HCT116 (cell line): ENCODE results near the gene WDR64. TPM values are rescaled to one million over a fixed set of nuclear protein-coding genes. Genes with fewer than 3 reads are reported as not detected.

Experiments used
- ATAC-seq: fragments of 200-7000 bp; cut with Tn5 transposase; 2 replicates; pipeline ENCODE4 v1.9.1; 2020; ENCODE audit warnings: mild to moderate bottlenecking, moderate library complexity
- BruUV-seq: library from RNA; stranded (reverse); fragments of 400-500 nt; replicated peaks from 2 replicates; lab custom pipeline; 2021; lab: Mats Ljungman, UMichigan
- CTCF ChIA-PET: fragments of 300-600 bp; sonication (Branson Sonifier 250); formaldehyde crosslinking; loops from one replicate; lab custom pipeline; 2021; ENCODE audit warnings: antibody characterized with exemption; lab: Charles Lee
- POLR2A ChIA-PET: fragments of 300-600, 350-600 bp; sonication (Branson Sonifier 250); formaldehyde crosslinking; loops from one replicate; lab custom pipeline; 2021; ENCODE audit warnings: antibody characterized with exemption; lab: Charles Lee
- RAD21 ChIA-PET, 2 experiments: fragments of 300-600 bp; sonication (Branson Sonifier 250); formaldehyde crosslinking; loops; one replicate each; lab custom pipeline; 2023; ENCODE audit warnings: low total read pairs in 2 of 2; ENCODE audit not compliant: uncharacterized antibody in 2 of 2, unreplicated experiment in 2 of 2, low non-redundant PET in 1 of 2; lab: Charles Lee
- DNase-seq: peaks from one replicate; pipeline ENCODE4 v3.0.0-alpha.2; 2010; ENCODE audit warnings: low read depth, low spot score
- H2AFZ ChIP-seq: fragments of 200-600 bp; shearing (Covaris generic), sonication (generic); 2 replicates; pipeline ENCODE4 v1.6.1; 2017; ENCODE audit warnings: low read depth, mixed run types, mixed read lengths, antibody characterized with exemption, low read length; ENCODE audit not compliant: poor library complexity, severe bottlenecking
- H3K27ac ChIP-seq: 2 replicates; pipeline ENCODE4 v1.5.1; 2012; ENCODE audit warnings: low read depth, low read length
- H3K27me3 ChIP-seq: fragments of 200-600 bp; sonication (generic); 2 replicates; pipeline ENCODE4 v1.6.1; 2016; ENCODE audit warnings: mixed run types, low read length, mixed read lengths; ENCODE audit not compliant: insufficient read depth
- H3K36me3 ChIP-seq, 2 experiments: fragments of 200-500 bp in 1 of 2; fragments of 200-600 bp in 1 of 2; sonication (Bioruptor generic) in 1 of 2; sonication (generic) in 1 of 2; 2 replicates each; pipeline versions ENCODE4 v1.5.1 to v1.6.1; 2014 to 2016; ENCODE audit warnings: low read length in 2 of 2, inconsistent platforms in 1 of 2, mixed read lengths in 1 of 2, mixed run types in 1 of 2; ENCODE audit not compliant: insufficient read depth in 2 of 2, control insufficient read depth in 1 of 2
- H3K4me1 ChIP-seq, 2 experiments: fragments of 200-600 bp in 1 of 2; sonication (generic) in 1 of 2; 2 replicates each; pipeline versions ENCODE4 v1.5.1 to v1.6.1; 2012 to 2017; ENCODE audit warnings: low read length in 2 of 2, inconsistent platforms in 1 of 2, mild to moderate bottlenecking in 1 of 2, mixed read lengths in 1 of 2, mixed run types in 1 of 2, moderate library complexity in 1 of 2; ENCODE audit not compliant: insufficient read depth in 2 of 2, control insufficient read depth in 1 of 2
- H3K4me2 ChIP-seq: fragments of 200-600 bp; sonication (generic); 2 replicates; pipeline ENCODE4 v1.6.1; 2017; ENCODE audit warnings: mixed run types, low read length, mixed read lengths
- H3K4me3 ChIP-seq, 2 experiments: fragments of 200-600 bp in 1 of 2; sonication (generic) in 1 of 2; replicated peaks in 1 of 2; 2 replicates each; pipeline ENCODE4 v1.5.1; 2011 to 2016; ENCODE audit warnings: low read length in 2 of 2, control low read depth in 1 of 2, low read depth in 1 of 2, mild to moderate bottlenecking in 1 of 2, mixed read lengths in 1 of 2, mixed run types in 1 of 2
- H3K79me2 ChIP-seq: fragments of 200-600 bp; sonication (generic); 2 replicates; pipeline ENCODE4 v1.6.1; 2017; ENCODE audit warnings: mild to moderate bottlenecking, mixed run types, low read length, moderate library complexity, mixed read lengths; ENCODE audit not compliant: insufficient read depth
- H3K9ac ChIP-seq: fragments of 200-600 bp; sonication (generic); 2 replicates; pipeline ENCODE4 v1.6.1; 2016; ENCODE audit warnings: low read length, mixed read lengths
- H3K9me2 ChIP-seq: fragments of 200-600 bp; sonication (generic), shearing (Covaris generic); 2 replicates; pipeline ENCODE4 v1.6.1; 2017; ENCODE audit warnings: mixed run types, mild to moderate bottlenecking, moderate library complexity; ENCODE audit not compliant: insufficient read depth
- H3K9me3 ChIP-seq, 2 experiments: fragments of 200-500 bp in 1 of 2; fragments of 200-600 bp in 1 of 2; sonication (Bioruptor generic) in 1 of 2; sonication (generic) in 1 of 2; 2 replicates each; pipeline ENCODE4 v1.6.1; 2014 to 2017; ENCODE audit warnings: low read length in 2 of 2, mixed read lengths in 2 of 2, inconsistent platforms in 1 of 2, low read depth in 1 of 2, mild to moderate bottlenecking in 1 of 2, mixed run types in 1 of 2, moderate library complexity in 1 of 2; ENCODE audit not compliant: control insufficient read depth in 1 of 2, insufficient read depth in 1 of 2
- H4K20me1 ChIP-seq: fragments of 200-600 bp; sonication (generic), shearing (Covaris generic); 2 replicates; pipeline ENCODE4 v1.6.1; 2017; ENCODE audit warnings: mixed run types, mild to moderate bottlenecking, moderate library complexity; ENCODE audit not compliant: insufficient read depth
- EGR1 ChIP-seq: IDR thresholded peaks from 2 replicates; pipeline ENCODE4 v1.6.1; 2012; ENCODE audit warnings: low read depth
- ELF1 ChIP-seq: IDR thresholded peaks from 2 replicates; pipeline ENCODE4 v1.6.1; 2012; ENCODE audit warnings: low read depth, borderline replicate concordance
- EZH2 ChIP-seq: fragments of 200-600 bp; sonication (generic); IDR thresholded peaks from 2 replicates; pipeline ENCODE4 v1.6.1; 2017; ENCODE audit warnings: antibody characterized with exemption, mixed run types
- EZH2phosphoT487 ChIP-seq: fragments of 200-600 bp; IDR thresholded peaks from 2 replicates; pipeline ENCODE4 v1.6.1; 2018; ENCODE audit warnings: antibody characterized with exemption, borderline replicate concordance
- POLR2A ChIP-seq: IDR thresholded peaks from 2 replicates; pipeline ENCODE4 v1.7.0; 2011; ENCODE audit warnings: borderline replicate concordance; ENCODE audit not compliant: insufficient read depth, insufficient read length; ENCODE audit errors: extremely low read depth
- POLR2AphosphoS5 ChIP-seq: IDR thresholded peaks from 2 replicates; pipeline ENCODE4 v1.6.1; 2011; ENCODE audit warnings: mild to moderate bottlenecking, low read depth, low read length, moderate library complexity
- SIN3A ChIP-seq: IDR thresholded peaks from 2 replicates; pipeline ENCODE4 v1.6.1; 2012; ENCODE audit warnings: low read depth
- SP1 ChIP-seq: IDR thresholded peaks from 2 replicates; pipeline ENCODE4 v1.6.1; 2012; ENCODE audit warnings: low read depth
- TCF7L2 ChIP-seq: IDR thresholded peaks from 2 replicates; pipeline ENCODE4 v1.7.0; 2011; ENCODE audit warnings: borderline replicate concordance, inconsistent platforms; ENCODE audit not compliant: insufficient read depth, insufficient read length; ENCODE audit errors: extremely low read depth
- ZFX ChIP-seq: fragments of 450-650 bp; IDR thresholded peaks from 2 replicates; pipeline ENCODE4 v1.6.1; 2017
- ZNF274 ChIP-seq: fragments of 200-500 bp; sonication (Bioruptor generic); IDR thresholded peaks from 2 replicates; pipeline ENCODE4 v1.6.1; 2014; ENCODE audit warnings: mild to moderate bottlenecking, low read depth, low read length, inconsistent platforms
- intact Hi-C: fragments of 100-400 bp; cut with micrococcal nuclease; formaldehyde crosslinking; loops from 2 replicates; pipeline ENCODE4 v1.10.0; 2022
- total RNA-seq: library from RNA; stranded (reverse); gene quantifications from one replicate; pipeline ENCODE4 v1.2.1, GENCODE V29; 2021; ENCODE audit not compliant: unreplicated experiment
- TF ChIP-seq, protein P1 (sequence below), 3 experiments: fragments of 200-600 bp in 1 of 3; sonication (generic) in 1 of 3; IDR thresholded peaks in 2 of 3; conservative IDR thresholded peaks in 1 of 3; 2 replicates each; pipeline ENCODE4 v1.5.1; 2012 to 2017; ENCODE audit warnings: low read depth in 2 of 3, low read length in 2 of 3, antibody characterized with exemption in 1 of 3, borderline replicate concordance in 1 of 3, control low read depth in 1 of 3, mild to moderate bottlenecking in 1 of 3, mixed read lengths in 1 of 3, mixed run types in 1 of 3, moderate library complexity in 1 of 3; ENCODE audit not compliant: insufficient read depth in 1 of 3
- TF ChIP-seq, protein P2 (sequence below): IDR thresholded peaks from 2 replicates; pipeline ENCODE4 v1.6.1; 2012

Gene WDR64
- total RNA-seq, 1 experiment from 2014 or later, result not detected

DNA sequence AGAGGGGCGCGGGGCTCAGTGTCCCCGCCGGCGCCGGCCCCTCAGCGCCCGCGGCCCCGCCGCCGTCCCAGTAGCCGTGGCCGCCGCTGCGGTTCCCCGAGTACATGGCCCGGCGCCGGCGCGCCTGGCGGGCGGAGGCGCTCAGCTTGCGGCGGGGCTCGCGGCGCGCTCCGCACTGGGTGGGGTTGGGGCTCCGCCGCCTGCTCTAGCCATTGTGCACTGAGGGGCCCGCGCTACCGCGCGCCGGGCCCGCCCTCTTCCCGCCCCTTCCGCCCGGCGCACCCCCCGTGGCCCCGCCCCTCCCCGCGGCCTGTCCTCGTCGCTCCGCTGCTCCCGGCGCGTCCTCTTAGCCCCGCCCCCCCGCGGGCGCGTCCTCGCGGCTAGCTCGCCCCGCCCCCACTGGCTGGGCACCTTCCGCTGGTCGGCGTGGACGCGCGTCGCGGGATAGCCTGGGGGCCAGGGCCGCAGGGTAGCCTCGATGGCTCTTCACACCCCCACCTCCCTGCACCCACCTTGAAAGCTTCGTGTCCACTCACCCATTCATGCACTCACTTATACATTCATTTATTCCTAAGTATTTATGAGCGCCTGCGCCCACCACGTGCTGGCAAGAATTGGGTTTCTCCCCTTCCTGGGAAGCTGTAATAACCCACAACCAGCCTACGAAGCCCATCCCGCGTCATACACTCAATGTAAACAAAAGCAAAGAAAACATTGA, 11.8 kb upstream of the WDR64 start, which contains the start of the genes CHML and OPN3 (continued):
- TF ChIP-seq ELF1 (no peak), ZNF274 (no peak), ZFX (0 out of 2 replicates have a peak, but pooled peaks have one; percentile 25), EZH2 (no peak), EZH2phosphoT487 (no peak)
- TF ChIP-seq, all 23 proteins: peak for 8

DNA sequence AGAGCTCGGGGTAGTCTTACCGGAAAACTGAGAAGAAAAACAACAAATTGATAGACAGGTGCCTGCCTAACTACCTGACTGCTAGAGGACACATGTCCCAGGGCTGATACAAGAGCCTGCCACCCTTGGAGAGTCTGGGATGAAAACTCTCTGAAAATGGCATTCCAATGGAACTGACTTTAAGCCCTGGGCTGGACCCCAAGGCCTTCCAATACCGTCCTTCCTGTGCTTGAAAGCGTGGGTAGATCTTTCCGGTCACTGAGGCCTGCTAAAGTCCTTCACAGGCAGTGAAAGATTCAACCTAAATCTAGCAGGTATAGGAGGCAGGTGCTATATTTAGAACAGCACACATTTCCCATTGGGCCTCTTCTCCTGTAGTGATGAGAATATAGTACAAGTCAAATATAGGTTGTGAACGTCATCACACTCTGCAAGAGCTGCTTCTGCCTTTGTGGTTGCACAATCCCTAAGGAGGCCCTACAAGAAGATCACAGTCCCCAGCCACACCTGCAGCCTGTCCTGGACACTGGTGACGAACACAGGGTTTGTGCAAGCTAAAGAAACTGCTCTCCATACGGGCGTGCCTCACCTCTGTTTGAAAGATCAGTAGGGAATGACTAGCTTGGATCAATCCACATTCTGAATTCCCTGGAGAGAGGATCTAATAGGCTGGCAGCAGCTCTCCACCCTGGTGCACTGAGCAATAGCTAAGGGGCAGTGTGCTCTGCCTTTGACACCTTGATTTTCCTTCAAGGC, 11.0 kb upstream of the WDR64 start:
- Histone ChIP-seq H2AFZ (peak overlapping the region; percentile 89), H3K9ac (no peak overlapping the region), H3K4me3 (peak overlapping the region in 1 of 2 experiments; percentile 75; a peak in 1 of 4 replicates), H3K4me2 (peak overlapping the region; percentile 52), H3K9me2 (no peaks in the 10 kb centered on the region), H3K4me1 (peaks cover 5 to 29% of the 10 kb centered on the region in 2 experiments; a peak in 3 of 4 replicates), H4K20me1 (no peaks in the 10 kb centered on the region), H3K36me3 (peaks cover 0 to 3% of the 10 kb centered on the region in 2 experiments; a peak in 1 of 4 replicates)
- no TSS peak for BruUV-seq
- RAD21 ChIA-PET, result interaction anchor here in 1 of 2 experiments (0.6 kb wide), 1 partner anchor 172 kb away, joined by 4 read pairs; no protein-coding TSS in a partner anchor
- POLR2A ChIA-PET, result interaction anchor here (0.6 to 1.2 kb wide), 7 partner anchors 11 to 883 kb away, joined by 4 to 6 read pairs (median 4); partner anchors contain the start of gene FH
- ATAC-seq (no peak), DNase-seq (no peak)
- CTCF ChIA-PET, result interaction anchor here (0.7 to 1.5 kb wide), 2 partner anchors 12 to 30 kb away, joined by 5 read pairs; no protein-coding TSS in a partner anchor
- intact Hi-C loops, result no loop called here
- TF ChIP-seq SP1, result no peak
- TF ChIP-seq POLR2A, result no peak
- no peak for TF ChIP-seq TCF7L2
- TF ChIP-seq, protein P1, sequence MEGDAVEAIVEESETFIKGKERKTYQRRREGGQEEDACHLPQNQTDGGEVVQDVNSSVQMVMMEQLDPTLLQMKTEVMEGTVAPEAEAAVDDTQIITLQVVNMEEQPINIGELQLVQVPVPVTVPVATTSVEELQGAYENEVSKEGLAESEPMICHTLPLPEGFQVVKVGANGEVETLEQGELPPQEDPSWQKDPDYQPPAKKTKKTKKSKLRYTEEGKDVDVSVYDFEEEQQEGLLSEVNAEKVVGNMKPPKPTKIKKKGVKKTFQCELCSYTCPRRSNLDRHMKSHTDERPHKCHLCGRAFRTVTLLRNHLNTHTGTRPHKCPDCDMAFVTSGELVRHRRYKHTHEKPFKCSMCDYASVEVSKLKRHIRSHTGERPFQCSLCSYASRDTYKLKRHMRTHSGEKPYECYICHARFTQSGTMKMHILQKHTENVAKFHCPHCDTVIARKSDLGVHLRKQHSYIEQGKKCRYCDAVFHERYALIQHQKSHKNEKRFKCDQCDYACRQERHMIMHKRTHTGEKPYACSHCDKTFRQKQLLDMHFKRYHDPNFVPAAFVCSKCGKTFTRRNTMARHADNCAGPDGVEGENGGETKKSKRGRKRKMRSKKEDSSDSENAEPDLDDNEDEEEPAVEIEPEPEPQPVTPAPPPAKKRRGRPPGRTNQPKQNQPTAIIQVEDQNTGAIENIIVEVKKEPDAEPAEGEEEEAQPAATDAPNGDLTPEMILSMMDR (IDR thresholded peaks at IDR 0.05 in 2 of 3, conservative IDR thresholded peaks at IDR 0.05 in 1 of 3; ENCODE audit: borderline replicate concordance in 1 of 3, insufficient read depth in 1 of 3, low read depth in 2 of 3, low read length in 2 of 3), result no peak
- TF ChIP-seq EGR1, result no peak
- TF ChIP-seq, protein P2, sequence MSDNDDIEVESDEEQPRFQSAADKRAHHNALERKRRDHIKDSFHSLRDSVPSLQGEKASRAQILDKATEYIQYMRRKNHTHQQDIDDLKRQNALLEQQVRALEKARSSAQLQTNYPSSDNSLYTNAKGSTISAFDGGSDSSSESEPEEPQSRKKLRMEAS, result no peak
- no peak for TF ChIP-seq SIN3A
- no peak for TF ChIP-seq EZH2phosphoT487
- TF ChIP-seq ELF1, result no peak
- no peak for TF ChIP-seq ZFX
- TF ChIP-seq POLR2AphosphoS5, result no peak
- TF ChIP-seq, all 23 proteins: peak for 0
- Histone ChIP-seq H3K9me3 (no peaks in the 10 kb centered on the region), H3K79me2 (peaks cover 21% of the 10 kb centered on the region; the same call in 1 of the 2 replicates), H3K27ac (peak overlapping the region; percentile 13; the same call in 1 of the 2 replicates), H3K27me3 (no peaks in the 10 kb centered on the region)
